GM18907 (cell line): ENCODE results near the gene AHRR.

Source experiments
- ATAC-seq: cut with Tn5 transposase; IDR thresholded peaks from one replicate; pipeline ENCODE4 v1.9.1; 2021; ENCODE audit warnings: mild to moderate bottlenecking, moderate library complexity; ENCODE audit not compliant: unreplicated experiment

The AHRR gene

DNA sequence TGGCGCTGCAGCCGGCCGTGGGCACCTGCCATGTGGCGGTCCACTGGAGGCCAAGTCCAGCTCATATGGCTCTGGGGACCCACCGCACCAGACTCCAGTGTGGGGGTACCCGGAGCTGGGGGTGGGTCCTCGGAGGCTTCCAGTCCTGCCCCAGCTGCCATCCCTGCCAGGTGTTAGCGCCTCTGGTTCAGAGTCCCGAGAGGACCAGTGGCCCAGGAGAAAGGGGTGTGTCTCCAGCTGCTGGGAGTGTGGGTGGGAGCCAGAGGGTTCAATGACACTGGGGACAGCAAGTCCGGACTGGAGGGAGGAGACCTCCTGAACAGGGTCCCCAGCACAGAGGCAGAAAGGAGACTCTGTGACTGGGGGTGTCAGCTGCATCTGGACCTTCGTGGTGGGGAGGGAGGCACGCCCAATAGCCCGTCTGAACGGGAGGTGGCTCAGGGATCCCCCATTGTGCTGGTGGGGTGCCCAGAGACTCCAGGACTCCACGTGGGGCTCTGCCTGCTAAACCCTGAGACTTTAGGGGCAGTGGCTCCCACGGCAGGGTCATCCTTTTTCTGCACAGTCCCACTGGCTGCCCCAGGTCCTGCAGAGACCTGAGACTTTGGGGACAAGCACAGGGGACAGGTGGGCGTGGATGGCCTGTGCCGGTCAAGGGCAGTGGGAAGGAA, 2.4 kb upstream of the AHRR start:
- no peak for ATAC-seq

DNA sequence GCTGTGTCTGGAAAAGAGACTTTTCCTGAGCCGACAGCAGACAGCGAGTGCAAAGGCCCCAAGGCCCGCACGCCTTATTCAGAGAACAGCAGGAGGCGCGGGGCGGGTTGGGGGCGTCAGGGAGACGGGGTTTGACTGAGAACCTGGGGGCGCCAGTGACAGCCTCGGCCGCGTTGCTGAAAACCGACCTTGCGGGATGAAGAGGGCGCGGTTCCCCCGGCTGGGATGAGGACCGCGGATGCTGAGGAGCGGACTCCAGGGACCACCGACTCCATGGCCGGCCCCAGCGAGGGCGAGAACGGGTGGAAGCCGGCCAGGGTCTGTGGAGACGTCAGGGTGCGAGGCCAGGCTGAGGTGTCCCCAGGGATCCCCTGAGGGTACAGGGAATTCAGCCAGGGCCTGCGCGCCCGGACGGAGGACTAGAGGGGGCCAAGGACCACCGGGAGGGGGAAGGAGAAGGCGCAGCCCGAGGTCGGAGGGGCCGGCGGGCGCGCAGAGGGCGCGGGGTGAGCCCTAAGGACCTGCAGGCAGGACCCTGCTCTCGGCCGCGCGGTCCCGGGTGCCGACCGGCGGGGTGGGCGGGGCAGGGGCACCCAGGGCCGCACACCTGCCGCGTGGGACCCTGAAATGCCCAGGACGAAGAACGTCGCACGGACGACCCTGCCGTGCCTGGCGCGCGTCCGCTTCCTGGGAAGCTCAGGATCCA, 837 bp upstream of the AHRR start:
- no peak for ATAC-seq

DNA sequence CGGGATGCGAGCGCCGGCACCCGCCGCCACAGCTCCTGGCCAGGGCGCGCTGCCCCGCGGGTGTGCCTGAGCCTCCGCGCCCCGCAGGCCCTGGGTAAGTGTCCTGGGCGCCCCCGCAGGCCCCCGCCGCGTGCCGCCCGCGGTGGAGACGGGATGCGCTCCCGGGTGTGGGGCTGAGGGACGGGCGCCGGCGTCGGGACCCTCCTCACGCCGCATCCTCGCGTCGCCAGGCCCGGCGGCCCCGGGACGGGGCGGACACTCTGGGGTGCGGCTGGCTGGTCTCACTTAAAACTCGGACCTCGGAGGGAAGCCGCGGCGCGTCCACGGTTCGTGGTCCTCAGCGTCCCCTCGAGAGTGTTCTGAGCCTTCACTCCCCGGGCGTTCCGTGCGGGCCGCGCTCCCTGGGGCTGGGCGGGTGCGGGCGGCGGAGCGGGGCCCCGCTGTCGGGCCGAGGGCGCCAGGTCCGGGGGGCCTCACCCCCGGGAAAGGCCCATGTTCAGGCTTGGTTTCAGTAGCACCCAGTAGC, 275 bp downstream of the AHRR start:
- ATAC-seq, result peak; percentile 9

DNA sequence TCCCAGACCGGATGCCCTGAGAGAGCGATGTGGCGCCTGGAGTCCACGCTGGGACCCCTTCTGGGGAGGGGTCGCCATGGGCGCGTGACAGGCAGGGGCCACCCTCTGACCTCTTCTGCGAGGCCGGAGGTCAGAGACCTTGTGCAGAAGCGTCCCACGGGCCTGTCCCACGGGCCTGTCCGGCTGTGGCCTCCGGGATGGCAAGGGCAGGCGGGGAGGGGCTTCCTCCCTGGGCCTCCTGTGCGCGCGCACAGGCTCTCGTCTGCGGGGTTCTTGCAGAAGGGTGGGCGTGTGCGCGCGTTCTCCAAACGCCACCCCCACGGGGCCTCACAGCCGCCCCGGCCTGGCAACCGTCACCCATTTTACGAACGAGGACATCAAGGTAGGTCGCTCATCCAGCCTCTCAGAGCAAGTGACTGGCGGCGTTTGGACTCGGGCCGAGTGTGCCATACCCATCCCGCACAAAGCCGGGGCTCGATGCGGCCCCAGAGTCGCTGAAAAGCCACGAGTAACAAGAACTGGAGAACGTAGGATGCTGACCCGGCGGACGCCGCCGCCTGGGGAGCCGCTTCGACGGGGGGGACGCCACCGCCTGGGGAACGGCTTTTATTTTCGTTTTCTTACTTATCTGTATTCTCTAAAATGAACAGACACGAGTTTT, 897 bp downstream of the AHRR start:
- ATAC-seq, result peak; percentile 25

DNA sequence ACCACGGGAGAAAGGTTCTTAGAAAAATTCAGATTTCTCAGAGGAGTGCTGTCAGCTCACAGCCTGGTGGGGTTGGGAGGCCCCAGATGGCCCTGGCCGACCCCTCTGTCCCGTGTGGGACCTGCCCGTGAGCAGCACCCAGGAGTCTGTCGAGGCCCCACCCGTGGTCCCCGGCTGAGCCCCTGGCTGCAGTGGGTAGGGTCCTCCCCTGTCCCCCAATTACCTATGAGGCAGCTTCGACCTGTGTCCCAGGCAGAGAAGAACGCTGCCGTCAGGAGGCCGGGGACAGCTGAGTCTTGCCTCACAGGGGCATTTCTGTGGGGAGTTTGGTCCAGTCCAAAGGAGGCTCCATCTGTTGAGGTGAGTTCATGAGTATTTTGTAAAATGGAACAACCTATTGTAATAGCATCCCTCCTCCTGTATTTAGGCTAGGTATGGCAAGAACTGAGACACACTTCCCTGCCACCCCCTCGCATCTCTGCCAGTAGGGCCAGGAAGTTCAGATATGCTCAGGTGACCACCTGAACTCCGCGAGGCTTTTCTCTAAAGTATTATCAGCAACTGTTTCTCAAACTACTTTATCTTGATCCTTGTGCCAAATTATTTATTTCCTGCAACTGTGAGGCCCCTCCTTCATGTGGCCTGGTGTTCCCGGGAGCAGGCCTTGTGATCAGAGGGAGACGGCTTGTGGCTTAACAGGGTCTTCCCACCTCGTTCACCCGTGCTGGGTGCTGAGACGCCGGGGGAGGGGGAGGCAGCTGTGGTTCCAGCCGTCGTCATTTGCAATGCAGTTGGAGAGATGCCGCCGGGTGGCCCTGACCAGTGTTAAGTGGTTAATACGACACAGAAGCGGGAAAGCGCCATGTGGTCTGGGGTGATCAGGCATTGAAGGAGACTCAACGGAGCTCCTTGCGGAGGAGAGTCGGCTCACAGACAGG, 1.7 kb downstream of the AHRR start:
- ATAC-seq, result no peak

DNA sequence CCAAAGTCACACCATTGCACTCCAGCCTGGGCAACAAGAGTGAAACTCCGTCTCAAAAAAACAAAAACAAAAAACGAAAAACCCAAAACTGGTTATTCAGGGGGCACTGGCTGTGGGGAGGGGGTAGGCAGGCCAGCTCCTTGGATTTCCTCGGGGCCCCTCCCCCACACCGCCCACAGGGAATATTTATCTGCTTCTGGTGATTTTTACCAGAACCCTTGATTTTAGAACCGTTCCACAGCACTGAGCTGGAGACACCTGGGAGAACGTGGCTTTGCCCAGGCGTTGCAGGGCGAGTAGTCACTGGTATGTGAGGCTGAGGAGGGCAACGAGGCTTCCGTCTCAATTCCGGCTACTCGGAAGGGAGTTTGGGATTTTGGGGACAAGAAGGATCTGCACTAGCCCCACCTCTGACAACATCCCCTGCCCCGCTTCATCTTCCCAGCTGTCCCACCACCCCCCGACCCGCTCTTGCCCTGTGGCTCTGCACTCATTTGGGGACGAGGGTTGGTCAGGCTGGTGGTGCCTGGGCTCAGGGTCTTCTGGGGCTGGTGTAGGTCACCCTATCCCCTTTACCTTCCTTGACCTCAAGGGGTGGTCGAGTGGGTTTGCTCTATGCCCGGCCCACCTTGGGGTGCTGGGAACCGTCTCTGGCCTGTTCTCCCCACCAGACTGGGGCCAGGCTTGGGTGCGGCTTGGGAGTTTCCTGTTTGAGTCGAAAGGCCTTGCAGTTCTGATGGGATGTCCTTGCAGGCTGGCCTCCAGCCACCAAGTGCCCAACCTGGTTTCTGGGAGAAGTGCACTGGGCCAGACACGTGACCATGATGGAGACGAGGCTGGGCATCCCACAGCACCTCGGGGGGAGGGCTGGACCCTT, 3.5 kb downstream of the AHRR start:
- ATAC-seq, result no peak

DNA sequence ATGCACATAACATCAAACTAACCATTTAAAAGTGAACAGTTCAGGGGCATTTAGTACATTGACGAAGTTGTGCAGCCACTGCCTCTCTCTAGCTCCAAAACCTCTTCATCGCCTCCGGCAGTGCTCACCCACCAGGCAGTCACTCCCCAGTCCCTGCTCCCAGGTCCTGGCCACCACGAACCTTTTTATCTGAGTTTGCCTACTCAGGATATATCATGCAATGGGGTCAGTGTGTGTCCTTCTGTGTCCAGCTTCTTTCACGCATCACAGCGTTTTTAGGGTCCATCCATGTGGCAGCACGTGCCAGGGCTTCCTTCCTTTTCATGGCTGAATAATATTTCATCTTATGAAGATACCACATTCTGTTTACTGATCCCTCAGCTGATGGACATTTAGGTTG, 4.6 kb downstream of the AHRR start:
- ATAC-seq, result no peak

DNA sequence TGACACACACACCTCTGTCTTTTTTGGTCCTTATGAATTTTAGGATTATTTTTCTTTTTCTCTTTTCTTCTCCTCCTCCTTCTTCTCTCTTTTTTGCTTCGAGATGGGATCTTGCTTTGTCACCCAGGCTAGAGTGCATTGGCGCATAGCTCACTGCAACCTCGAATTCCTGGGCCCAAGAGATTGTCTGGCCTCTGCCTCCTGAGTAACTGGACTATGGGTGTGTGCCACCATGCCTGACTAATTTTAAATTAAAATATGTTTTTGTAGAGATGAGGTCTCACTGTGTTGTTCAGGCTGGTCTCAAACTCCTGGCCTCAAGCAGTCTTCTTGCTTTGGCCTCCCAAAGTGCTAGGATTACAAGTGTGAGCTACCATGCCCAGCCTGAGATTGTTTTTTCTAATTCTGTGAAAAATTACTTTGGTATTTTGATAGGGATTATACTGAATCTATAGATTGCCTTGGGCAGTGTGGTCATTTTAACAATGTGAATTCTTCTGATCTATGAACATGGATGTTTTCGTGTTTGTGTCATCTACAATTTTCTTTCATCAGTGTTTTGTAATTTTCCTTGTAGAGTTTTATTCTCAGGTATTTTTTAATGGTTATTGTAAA, 7.7 kb downstream of the AHRR start:
- no peak for ATAC-seq

DNA sequence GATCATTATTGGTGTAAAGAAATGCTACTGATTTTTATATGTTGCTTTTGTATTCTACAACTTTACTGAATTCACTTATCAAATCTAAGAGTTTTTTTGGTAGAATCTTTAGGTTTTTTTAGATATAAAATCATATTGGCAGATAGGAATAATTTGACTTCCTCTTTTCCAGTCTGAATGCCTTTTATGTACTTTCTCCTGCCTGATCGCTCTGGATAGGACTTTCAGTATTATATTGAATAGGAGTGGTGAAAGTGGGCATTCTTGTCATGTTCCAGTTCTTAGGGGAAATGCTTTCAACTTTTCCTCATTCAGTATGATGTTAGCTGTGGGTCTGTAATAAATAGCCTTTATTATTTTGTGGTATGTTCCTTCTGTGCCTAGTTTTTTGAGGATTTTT, 8.3 kb downstream of the AHRR start:
- ATAC-seq, result no peak

DNA sequence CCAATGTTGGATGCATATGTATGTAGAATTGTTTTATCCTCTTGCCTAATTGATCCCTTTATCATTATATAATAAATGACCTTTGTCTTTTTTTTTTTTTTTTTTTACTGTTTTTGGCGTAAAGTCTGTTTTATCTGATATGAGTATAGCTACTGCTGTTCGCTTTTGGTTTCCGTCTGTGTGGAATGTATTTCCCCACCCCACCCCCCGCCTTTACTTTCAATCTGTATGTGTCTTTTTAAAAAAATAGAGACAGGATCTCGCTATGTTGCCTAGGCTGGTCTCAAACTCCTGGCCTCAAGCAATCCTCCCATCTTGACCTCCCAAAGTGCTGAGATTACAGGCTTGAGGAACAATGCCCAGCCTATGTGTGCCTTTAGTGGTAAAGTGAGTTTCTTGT, 11.3 kb downstream of the AHRR start:
- peak; percentile 55 for ATAC-seq

DNA sequence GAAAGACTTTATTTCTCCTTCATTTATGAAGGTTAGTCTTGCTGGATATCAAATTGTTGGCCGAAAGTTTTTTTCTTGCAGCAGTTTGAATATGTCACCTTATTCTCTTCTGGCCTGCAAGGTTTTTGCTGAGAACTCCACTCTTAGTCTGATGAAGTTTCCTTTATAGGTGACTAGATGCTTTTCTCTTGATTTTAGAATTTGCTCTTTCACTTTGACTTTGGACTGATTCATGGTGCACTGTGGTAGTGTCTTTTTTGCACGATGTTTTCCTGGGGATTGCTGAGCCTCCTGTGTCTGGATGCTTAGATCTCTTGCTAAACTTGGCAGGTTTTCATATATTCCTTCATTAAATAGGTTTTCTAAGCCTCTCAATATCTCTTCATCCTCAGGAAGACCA, 12.4 kb downstream of the AHRR start:
- peak; percentile 37 for ATAC-seq

DNA sequence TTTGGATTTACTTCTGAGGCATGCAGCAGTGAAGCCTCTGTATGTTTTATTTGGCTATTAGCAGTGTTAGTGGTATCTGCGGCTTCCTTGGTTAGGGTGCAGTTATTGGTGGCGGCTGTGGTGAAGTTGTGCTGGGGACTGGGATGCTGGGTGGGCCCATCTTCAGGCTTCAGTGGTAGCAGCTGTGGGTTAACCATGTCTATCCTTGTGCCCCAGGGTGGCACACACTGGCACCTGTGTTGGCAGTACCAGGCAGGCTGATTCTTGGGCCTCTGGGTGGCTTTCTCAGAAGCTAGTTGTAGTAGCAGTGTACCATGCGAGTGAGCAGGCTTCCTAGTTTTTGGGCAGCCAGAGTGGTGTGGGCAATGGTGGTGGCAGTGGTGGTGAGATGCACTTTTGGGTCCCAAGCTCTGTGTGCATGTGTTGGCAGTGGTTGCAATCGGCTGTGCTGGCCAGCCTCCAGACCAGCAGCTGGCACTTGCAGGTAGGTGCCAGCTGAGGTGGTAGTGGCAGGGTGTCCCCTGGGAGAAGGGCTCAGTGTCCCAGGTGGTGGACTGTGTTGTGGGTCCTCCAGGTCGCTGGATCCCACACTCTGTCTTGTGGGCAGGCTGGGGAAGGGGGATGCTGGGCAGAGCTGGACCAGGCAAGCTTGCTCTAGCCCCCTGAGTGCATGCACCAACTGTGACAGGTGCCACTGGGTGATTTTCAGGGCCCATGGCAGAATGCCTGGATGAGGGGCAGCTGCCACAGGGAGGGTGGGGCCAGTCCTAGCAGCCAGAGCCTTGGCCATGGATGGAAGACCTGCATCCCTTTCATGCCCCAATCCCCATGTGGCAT, 13.6 kb downstream of the AHRR start:
- ATAC-seq, result no peak

DNA sequence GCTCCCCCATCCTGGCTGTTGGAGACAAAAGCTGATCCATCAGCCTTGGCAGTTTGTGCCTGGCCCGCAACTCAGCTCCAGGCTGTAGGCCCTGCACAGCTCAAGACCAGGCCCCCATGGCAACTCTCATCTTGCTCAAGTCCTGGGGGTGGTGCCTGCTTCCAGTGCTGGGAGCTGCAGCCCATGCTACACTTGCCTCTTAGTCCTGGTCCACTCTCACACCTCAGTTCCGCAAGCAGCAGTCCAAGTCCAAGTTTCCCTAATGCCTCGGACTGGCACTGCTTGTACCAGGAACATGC, 14.2 kb downstream of the AHRR start:
- ATAC-seq, result no peak

DNA sequence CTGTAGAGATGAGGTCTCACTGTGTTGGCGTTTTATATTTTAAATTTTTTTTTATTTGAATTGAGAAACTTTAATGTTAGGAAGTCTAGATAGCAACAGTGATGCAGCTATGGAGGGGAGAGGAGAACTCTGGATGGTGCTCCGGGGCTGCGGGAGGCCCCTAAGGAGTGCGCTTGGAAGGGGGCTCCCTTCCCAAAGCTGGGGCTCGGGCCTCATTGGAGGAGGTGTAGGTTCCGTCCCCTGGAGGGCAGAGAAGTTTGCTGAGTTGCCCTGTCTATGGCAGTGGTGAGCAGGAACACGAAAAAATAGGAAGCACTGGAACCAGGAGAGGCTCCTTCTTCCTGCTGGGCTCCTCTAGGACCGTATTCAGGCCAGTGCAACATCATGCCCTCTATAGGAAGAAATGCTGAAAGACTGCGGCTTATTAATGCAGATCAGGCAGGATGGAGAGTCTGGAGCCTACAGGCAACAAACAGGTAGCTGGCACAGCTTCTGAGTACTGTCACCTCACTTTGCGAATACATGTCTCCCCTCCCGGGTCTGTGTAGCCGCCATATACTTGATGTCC, 16.1 kb downstream of the AHRR start:
- ATAC-seq, result no peak

DNA sequence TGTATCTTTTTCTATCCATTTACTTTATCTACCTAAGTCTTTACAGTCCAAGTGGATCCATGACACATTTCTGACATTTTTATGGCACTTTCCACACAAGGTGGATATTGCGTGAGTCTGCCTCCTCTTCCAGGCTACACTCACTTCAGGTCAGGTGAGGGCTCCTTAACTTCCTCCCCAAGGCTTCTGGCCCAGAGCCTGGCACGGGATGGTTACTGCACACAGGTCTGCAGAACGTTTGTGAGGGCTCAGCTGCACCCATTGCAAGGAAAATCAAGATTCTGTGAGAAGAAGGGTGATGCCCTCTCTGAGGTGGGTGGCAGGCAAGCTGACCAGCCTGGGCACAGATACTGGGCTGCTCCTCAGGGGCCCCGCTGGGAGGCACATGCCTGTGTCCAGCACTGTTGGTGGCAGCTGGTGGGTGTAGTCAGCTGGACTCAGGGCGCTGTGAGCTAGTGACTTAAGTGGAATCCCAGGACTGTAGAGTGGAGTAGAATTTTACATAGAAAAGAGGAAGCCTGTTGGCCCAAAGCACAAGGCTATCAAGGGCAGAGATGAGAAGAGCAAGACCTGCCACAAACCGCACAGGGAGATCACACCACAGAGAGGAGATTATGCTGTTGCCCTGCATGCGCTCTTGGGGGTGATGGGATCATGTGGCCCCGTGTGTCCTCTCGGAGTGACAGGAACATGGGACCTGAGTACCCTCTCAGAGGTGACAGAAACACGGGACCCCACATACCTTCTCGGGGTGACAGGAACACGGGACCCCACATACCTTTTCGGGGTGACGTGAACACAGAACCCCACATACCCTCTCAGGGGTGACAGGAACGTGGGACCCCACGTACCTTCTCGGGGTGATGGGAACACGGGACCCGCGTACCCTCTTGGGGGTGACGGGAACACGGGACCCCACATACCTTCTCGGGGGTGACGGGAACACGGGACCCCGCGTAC, 21.3 kb downstream of the AHRR start:
- ATAC-seq, result no peak

DNA sequence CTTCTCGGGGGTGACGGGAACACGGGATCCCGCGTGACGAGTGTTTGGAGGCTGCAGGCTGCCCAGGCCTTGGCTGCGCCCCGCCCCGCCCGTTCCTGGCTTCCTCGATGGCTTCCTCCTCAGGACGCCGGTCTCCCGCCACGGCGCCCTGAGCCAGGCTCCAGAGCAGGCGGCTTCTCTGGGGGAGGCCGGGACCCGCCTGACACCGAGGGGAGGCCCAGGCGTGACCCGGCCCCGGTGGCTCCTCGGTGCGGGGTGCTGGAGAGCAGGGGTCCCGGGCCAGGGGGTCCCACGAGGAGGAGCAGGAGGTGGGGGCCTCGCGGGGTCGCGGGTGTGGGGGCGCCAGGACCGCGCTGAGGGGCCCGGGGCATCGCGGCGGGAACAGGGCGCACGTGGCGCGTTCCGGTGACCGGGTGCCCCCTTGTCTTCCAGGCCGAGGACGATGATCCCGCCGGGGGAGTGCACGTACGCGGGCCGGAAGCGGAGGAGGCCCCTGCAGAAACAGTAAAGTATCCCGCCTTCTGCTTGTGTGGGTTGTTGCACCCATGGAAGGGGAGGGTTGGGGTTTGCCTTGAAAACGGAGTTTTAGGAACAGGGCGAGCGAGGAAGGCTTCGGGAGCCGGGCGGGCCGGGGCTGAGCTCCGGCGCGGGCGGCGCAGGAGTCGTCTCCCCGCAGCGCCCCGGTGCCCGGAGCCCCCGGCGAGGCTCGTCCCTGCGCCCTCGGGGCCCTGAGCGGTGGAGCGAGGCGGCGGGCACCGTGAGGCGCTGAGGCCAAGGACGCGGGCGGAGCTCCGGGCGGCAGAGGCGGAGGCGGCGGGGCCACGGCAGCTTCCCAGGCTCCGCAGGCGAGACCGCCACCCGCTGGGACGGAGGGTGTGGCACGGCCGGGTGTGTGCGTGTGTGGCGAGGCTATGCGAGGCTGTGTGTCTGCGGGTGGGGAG, 22.2 kb downstream of the AHRR start:
- peak; percentile 60 for ATAC-seq
